NT2/D1 (cell line): Measurements from ENCODE around the gene TFDP1.

Experiments used
- YY1 ChIP-seq: IDR thresholded peaks from 2 replicates; pipeline ENCODE4 v1.6.1; 2011; ENCODE audit not compliant: insufficient read length, insufficient read depth
- ZNF274 ChIP-seq: IDR thresholded peaks from 2 replicates; pipeline ENCODE4 v1.6.1; 2011; ENCODE audit warnings: mild to moderate bottlenecking, low read depth, low read length

DNA sequence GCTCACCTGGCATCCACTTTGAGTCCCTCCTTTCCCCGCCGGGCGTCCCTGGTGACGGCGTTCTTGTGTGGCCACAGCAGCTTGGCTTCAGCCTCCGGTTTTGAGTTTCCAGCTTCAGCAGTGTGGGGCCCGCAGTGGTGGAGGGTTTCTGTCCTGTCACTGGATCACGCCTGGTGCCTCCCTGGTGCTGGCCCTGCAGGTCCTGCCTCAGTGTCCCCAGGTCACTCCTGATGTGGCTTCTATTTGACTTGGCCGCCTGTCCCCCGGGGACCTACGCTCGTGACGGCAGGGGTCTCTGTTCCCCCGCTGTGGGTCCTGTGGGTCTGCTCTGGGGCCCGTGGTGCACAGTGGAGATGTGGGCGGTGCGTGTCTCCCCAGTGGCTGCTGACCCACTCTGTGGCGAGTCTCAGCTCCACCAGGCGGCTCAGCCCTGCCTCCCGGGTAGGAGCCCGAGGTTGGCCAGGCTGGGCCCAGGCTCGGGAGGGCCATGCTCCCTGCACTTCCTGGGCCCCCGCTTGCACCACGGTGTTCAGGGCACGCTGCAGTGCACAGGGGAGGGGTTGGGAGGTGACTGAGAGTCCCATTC is 71.5 kb downstream of the TFDP1 start:
- no peak for TF ChIP-seq YY1
- no peak for TF ChIP-seq ZNF274
